Measurements from ENCODE around the gene UQCRC2.

GRCh38 chr16:21989751-21990150 is 36.6 kb downstream of the UQCRC2 start:
- TF ChIP-seq EP300 (conservative IDR thresholded peaks at IDR 0.05; ENCODE audit: poor library complexity, severe bottlenecking) (no peak), CTCF (IDR thresholded peaks at IDR 0.05; ENCODE audit: poor library complexity, severe bottlenecking) (no peak), REST (IDR thresholded peaks at IDR 0.05; ENCODE audit: borderline replicate concordance) (no peak), SMC3 (conservative IDR thresholded peaks at IDR 0.05; ENCODE audit: poor library complexity) (no peak), EZH2 (IDR thresholded peaks at IDR 0.05; ENCODE audit: borderline replicate concordance, insufficient read depth, low read length, poor library complexity, severe bottlenecking) (no peak), TAF1 (IDR thresholded peaks at IDR 0.05; ENCODE audit: low read depth) (no peak)

Measured in neural cell (in vitro differentiated cells).